Activated CD4-positive, alpha-beta T cell treated with anti-CD3 and anti-CD28 coated beads, Interleukin-2, amount 50 U/mL, for 1 hour (primary cell): ENCODE results near the gene CDH26.
"Not testable (repeated sequence)": the region's sequence is repeated elsewhere in the genome, so short reads cannot be mapped to it uniquely, and the experiment has no call there.

ENCODE experiments used
- DNase-seq: peaks from one replicate; pipeline ENCODE4 v3.0.0-alpha.2; 2020

Gene CDH26

DNA sequence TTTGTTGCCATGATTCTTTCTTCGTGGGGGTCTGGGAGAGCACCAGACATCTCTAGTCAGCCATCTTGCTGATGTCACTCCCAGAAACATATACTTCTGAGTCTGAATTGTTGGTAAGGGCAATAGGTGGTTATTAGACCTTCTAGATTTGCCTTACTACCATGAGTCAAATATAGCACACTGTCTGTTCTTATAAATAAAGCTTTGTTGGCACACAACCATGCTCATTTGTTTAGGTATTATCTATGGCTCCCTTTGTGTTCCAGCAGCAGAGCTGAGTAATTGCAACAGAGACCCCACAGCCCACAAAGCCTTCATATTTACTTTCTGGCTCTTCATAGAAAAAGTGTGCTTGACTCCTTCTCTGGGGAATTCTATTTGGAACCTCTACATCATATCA is 62.9 kb downstream of the CDH26 start:
- no peak for DNase-seq

DNA sequence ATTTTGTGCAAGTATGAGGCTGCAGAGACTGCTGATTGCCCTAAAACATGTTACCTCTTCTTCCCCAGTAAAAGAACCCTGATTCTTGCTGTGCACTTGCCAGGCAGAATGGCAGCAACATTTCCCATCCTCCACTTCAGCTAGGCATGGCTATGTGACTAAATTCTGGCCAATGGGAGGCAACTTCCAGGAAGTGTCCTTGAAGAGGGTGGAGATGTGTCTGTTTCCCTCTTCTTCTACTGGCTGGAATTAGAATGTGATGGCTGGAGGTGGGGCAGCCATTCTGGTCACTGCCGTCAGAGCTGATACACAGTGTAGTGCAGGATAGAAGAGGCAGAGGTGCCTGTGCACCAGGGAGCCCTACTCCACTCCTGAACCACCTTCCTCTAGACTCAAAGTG is 64.6 kb downstream of the CDH26 start:
- DNase-seq = no peak

GRCh38 chr20:60024245-60024644 is 66.0 kb downstream of the CDH26 start:
- DNase-seq = no peak

DNA sequence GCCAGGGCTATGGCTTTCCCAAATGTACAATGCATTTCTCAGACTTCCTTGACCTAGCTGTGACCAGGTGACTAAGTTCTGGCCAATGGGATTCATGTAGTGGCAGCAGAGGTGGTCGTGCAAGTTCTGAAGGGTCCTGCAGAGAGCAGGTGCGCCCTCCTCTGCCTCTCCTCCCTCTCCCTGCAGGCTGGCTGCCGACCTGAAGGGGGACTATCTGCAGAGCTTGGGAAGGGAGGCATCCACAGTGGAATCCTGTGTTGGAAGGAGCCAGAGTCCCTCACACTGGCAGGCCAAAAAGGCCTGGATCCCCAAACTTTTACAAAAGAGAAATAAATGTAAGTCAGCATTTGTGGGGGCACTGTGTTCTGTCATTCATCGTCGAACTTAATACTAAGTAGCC is 66.6 kb downstream of the CDH26 start:
- no peak for DNase-seq

DNA sequence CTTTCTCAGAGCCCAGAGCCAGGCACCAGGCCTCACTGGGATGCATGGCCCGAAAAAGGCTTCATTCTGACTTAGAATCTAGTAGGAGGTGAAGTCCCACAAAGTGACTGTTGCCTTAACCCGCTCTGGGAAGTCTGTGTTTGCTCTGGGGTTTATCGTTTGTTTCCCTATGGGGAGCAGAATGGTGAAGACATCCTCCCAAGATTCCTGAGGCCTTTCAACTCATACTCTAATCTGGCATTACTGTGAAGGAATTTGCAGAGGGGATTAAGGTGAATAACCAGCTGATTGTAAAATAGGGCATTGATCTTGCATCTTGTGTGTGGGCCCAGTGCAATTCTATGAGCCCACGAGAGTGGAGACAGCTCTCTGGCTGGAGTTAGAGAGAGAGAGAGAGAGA is 67.8 kb downstream of the CDH26 start:
- DNase-seq = no peak

DNA sequence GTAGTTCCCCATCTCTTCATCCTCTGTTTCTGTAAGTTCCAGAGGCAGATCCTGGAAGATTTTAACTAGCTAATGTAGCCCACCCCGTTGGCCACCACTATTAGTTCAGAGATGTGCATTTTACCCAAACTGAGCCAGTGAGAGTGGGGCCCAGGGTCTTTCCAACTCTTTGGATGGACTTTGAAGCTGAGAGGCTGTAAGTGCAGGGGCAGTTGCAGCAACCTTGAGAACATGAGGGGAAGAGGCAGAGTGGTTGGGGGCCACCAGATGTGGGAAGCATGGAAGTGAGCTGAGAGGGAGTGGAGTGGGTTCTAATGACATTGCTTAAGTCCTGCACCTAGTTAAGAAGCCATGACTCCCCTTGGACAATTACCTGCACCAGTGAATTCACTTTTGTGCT is 72.2 kb downstream of the CDH26 start:
- DNase-seq = no peak

DNA sequence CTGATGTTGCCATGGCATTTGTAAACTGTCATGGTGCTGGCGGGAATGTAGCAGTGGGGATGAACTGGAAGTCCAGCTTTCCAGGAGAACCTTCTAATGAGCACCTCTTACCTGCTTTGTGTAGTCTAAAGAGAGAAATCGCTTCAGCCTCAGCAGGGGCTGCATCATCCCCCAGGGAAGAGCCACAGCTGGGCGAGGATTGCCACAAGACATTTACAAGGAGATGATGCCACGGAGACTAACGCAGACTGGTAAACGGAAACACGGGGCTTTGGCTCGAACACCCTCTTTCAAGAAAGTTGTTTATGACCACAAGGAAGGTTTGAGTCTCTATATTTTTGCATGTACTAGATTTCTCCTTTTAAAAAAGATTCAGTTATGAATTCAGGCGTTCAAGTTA is 72.9 kb downstream of the CDH26 start:
- no peak for DNase-seq

- no peak for DNase-seq
These were observed 76.2 kb downstream of the CDH26 start for GRCh38 chr20:60034231-60035110.

- DNase-seq = no peak
These were observed 77.3 kb downstream of the CDH26 start for GRCh38 chr20:60035486-60035885.

DNA sequence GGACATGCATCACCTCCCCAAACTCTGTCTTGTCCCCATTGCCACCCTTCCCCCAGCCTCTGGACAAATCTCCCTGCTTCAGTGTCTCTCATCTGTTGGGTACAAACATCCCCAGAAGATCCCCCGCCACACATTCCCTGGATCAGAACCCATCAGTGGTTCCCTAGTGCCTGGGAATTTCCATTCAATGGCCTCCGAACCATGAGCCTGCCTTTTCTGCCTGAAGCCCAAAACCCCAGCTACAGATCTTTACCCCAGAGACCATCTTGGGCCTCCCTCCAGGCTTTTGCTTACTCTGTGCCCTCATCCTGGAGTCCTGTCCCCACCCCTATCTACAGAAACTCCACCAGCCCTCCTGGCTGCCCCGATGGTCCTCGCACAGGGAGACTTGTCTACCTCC is 78.1 kb downstream of the CDH26 start:
- no peak for DNase-seq

DNA sequence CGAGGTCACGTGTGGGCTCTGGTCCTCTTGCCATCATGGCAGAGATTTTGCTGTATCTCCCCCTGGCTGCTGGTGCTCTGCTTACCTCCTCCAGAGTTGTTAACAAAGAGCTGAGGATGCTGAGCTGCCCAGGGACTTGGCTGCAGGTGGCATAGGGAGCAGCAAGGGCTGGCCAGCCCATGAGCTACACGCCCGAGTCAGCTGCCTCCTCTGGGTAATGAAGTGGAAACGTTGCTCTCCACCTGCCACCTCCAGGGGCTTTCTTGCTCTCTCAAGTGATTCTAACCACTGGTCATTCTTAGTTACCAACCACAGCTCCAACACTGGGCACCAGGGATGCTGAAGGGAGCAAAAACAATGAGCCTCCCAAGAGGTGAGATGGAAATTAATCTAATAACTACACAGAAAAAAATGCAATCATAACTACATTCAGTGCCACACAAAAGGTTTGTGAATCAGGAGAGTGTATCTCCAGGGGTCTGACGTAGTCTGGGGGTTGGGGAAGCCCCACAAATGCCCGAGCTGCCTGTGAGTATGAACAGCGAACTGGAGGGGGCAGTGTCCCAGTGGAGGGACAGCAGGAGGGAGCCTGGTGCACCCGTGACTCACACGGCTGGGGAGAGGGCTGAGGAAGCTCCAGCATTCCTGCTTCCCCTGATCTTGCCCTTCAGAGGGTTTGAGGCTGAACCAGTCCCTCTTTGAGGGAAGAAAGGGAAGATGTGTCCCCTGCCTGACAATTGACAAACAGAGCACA is 78.7 kb downstream of the CDH26 start:
- DNase-seq = no peak

DNA sequence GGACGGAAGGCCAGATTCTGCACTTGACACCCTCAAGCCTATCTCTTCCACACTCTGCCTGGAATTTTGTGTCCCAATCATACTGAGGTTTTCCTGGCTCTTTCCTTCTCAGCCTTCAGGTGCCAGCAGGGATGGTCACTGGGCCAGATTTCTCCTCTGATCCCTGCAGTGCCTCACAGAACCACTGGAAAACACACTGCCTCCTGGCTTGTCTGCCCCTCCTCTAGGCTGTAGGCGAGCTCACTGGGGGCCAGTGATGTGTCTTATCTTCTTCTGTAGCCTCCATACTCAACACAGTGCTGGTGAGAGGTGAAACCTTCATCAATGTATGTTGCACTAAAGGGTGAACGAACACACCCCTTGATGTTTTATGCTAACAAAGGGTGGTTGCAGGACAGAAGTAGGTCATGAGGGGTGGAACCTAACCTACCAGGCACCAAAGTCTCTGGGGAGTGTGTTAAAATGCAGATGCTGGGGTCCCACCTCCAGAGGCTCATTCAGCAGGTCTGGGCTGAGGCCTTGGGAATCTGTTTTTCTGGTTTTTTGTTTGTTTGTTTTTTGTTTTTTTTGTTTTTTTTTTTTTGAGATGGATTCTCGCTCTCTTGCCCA is 80.3 kb downstream of the CDH26 start:
- no peak for DNase-seq

DNA sequence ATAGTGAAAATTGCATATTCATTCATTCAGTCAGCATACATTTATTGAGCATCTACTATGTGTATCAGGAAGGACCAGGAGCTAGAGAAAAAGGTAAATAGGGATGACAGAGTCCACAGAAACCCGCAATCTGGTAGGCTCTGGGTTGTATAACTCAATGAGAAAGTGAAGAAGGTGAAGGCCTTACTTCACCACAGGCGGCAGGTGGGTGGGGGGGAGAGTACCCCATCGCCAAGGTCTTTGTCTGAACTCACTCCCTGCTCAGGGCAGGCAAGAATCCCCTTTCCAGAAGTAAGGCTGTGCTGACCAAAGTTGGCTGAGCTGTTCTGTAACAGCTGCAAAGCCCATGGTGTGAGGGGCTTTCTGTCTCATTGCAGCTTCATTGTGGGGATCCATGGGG is 81.3 kb downstream of the CDH26 start:
- DNase-seq = no peak

DNA sequence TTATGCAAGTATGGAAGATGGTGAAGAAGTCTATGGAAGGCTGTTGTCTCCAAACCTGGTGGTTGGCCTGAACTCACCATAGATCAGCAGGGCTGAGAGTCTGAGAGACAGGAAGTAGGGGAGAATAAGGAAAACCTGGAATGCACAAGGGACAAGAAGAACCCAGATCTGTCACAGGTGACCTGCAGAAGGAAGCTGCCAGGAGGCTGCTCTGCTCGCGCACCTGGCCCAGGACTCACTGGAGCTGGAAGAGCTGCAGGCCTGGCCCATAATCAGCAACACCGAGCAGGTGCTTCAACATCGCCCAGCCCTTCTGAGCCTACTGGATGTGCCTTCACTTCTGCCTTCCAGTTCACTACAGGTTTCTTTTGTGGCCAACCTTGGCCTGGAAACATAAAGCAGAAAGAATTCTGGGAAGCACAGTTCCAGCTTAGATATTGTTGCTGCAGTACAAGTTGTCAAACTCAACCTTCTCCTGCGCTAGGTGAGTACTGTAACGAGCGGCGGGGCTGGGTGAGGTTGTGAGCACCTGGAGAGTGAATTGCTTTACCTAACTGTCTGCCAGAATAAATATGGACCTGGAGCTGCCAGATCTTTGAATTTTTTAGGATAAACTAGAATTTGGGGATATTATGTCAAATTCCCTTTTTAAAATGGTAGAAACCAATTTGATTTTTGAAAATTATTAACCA is 82.4 kb downstream of the CDH26 start:
- no peak for DNase-seq

- not testable (repeated sequence) for DNase-seq
These were observed 83.4 kb downstream of the CDH26 start for GRCh38 chr20:60041436-60042165.

DNA sequence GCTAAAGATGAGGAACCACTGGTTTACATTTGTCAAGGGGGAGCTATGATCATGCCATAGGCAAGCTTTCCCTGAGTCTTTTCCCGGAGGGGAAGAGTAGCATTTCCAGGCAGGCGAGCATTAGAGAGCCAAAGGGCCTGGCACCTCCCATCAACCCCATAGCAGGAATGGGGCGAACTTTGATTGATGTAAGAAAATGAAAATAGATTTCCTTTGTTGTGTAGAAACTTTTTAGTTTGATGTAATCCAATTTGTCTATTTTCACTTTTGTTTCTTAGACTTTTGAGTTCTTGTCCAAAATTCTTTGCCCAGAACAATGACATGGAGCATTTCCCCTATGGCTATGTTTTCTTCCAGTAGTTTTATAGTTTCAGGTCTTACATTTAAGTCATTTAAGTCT is 85.2 kb downstream of the CDH26 start:
- DNase-seq = no peak

DNA sequence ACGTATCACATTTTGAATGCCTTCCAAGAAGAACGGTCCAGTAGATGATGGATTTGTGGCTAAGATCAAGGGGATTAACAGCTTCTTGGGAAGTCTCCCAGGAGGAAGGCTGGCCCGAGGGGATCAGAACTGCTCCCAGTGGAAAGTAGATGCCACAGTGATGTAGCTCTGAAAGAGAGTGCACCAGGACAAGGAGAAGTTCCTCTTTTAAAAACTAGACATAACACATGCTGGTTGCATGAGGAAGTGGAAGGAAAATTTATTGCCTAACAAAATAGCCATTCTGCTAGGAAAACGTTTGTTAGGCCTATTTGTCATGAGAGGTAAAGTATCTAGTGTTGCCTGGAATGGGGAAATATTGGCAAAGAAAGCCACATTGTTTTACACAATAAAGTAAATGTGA is 87.8 kb downstream of the CDH26 start:
- DNase-seq = no peak

DNA sequence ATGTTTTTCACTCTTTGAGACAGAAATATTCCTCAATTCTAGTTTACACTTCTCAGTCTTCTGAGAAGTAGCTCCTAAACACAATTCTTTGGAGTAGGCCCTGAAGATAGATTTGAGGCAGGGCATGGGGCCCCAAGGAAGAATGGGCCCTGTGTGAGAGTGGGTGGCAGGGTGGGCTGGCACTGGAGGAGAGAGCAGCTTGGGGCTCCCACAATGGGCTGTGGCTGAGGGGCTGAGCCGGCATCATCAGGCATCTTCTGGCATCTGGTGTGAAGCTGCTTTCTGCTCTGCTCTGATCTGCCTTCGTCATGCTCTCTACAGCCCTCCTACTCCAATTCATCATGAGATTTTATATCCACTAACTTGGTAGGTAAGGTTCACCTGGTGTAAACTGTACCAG is 88.2 kb downstream of the CDH26 start:
- DNase-seq = no peak

- no peak for DNase-seq
These were observed 88.6 kb downstream of the CDH26 start for GRCh38 chr20:60046860-60047259.

DNA sequence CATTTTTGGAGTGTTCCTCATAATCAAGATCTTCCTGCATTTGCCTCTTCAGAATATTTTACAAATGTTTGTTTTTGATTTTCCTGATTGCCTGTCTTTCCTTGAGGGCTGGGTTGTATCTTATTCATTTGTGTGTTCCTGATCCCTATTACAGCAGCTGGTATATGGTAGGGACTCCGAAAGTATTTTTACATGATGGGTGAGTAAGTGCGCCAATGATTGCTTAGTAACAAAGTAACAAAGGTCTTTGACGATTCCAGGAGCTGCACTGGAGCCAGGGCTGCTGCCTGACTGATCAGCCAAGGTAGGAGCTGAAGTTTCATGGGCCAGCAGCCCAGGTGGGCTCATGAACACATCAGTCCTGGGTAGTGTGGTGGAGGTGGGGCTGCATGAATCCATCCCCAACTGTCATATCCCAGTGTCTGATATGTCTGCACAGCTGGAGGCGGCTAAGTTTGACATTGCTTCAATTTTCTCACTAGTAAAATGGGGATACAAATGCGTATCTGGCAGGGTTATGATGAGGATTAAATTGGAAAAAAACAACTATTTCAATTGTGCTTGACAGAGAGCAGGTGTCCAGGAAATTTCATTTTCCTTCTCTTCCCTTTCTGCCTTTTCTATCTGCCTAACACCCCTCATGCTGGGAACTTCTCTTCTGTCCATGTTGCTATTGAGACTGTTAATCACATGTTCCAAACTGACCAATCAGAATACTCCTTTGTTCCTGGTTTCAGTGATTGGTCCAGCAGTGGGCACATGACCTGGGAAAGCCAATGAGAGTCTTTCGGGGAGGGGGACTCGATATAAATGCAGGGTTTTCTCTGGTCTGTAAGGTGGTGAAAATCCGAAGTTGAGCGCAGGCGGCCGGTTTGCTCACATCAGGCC is 90.7 kb downstream of the CDH26 start:
- DNase-seq = no peak

DNA sequence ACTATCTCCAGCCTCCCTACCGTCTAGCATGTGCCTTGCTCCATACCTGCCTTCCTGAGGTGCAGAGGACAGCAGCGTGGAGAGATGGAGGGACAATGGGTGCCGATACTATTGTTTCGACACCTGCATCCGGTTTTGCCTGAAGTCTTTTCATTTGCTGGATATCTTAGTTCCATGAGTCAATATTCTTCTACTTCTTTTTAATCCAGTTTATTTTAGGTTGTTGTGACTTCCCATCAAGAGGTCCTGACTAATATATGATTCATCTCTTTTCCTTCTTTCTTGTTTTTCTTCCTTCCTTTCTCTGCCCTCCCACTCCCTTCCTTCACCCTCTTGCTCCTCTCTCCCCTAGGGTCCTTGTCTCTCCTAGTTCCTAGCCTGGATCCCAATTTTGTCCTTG is 91.4 kb downstream of the CDH26 start:
- DNase-seq = no peak
